GM12878 (cell line): ENCODE results near the gene SCRN1. TPM values are rescaled to one million over a fixed set of nuclear protein-coding genes. Genes with fewer than 3 reads are reported as not detected.

ENCODE experiments used
- ASH2L ChIP-seq: fragments of 300-600, 200-600 bp; sonication (generic); IDR thresholded peaks from 2 replicates; pipeline ENCODE4 v1.6.1; 2017; ENCODE audit warnings: low read depth, mild to moderate bottlenecking, borderline replicate concordance
- EP300 ChIP-seq, 2 experiments: fragments of 150-350 bp in 1 of 2; IDR thresholded peaks; 2 replicates each; pipeline ENCODE4 v1.6.1; 2011 to 2012; ENCODE audit warnings: low read depth in 2 of 2, low read length in 2 of 2, borderline replicate concordance in 1 of 2, improper control_type of control experiment in 1 of 2, inconsistent platforms in 1 of 2; ENCODE audit not compliant: control insufficient read depth in 1 of 2
- EZH2 ChIP-seq: IDR thresholded peaks from 2 replicates; pipeline ENCODE4 v1.6.1; 2012; ENCODE audit warnings: low read depth, mild to moderate bottlenecking, control low read depth, inconsistent platforms, low read length, borderline replicate concordance; ENCODE audit not compliant: control insufficient read depth
- FOS ChIP-seq: IDR thresholded peaks from 3 replicates; pipeline ENCODE4 v1.6.1; 2011; ENCODE audit warnings: borderline replicate concordance; ENCODE audit not compliant: insufficient read length; ENCODE audit errors: extremely low read depth
- IKZF1 ChIP-seq: fragments of 450-650 bp; conservative IDR thresholded peaks from 2 replicates; pipeline ENCODE4 v1.6.1; 2017; ENCODE audit warnings: antibody characterized with exemption, mild to moderate bottlenecking
- LARP7 ChIP-seq: fragments of 450-650 bp; IDR thresholded peaks from 2 replicates; pipeline ENCODE4 v1.6.1; 2017; ENCODE audit warnings: mild to moderate bottlenecking
- MEF2A ChIP-seq: IDR thresholded peaks from 2 replicates; pipeline ENCODE4 v1.6.1; 2011; ENCODE audit warnings: low read depth, mild to moderate bottlenecking, low read length, moderate library complexity; ENCODE audit not compliant: insufficient read depth
- MYC ChIP-seq: IDR thresholded peaks from 2 replicates; pipeline ENCODE4 v1.6.1; 2011; ENCODE audit warnings: mild to moderate bottlenecking, low read length, moderate library complexity, inconsistent platforms; ENCODE audit not compliant: insufficient read depth, insufficient replicate concordance, insufficient read length, severe bottlenecking
- NFXL1 ChIP-seq: fragments of 450-650 bp; IDR thresholded peaks from 2 replicates; pipeline ENCODE4 v1.6.1; 2017; ENCODE audit warnings: antibody characterized with exemption, mild to moderate bottlenecking, borderline replicate concordance
- NFYA ChIP-seq: IDR thresholded peaks from 2 replicates; pipeline ENCODE4 v1.6.1; 2011; ENCODE audit warnings: low read depth, mild to moderate bottlenecking, low read length, improper control_type of control experiment, borderline replicate concordance
- NR2F1 ChIP-seq: fragments of 450-650 bp; conservative IDR thresholded peaks from 2 replicates; pipeline ENCODE4 v1.6.1; 2017; ENCODE audit warnings: mild to moderate bottlenecking
- PAX5 ChIP-seq: IDR thresholded peaks from 2 replicates; pipeline ENCODE4 v1.6.1; 2011; ENCODE audit warnings: low read depth, low read length, borderline replicate concordance
- PAX8 ChIP-seq: fragments of 450-650 bp; IDR thresholded peaks from 2 replicates; pipeline ENCODE4 v1.6.1; 2017; ENCODE audit warnings: mild to moderate bottlenecking, moderate library complexity
- PML ChIP-seq: IDR thresholded peaks from 2 replicates; pipeline ENCODE4 v1.6.1; 2012; ENCODE audit warnings: low read length, inconsistent platforms
- RAD51 ChIP-seq: fragments of 450-650 bp; IDR thresholded peaks from 2 replicates; pipeline ENCODE4 v1.6.1; 2016; ENCODE audit warnings: moderate library complexity, mild to moderate bottlenecking, inconsistent platforms
- ZBED1 ChIP-seq: IDR thresholded peaks from 2 replicates; pipeline ENCODE4 v1.6.1; 2016; ENCODE audit warnings: borderline replicate concordance
- ZNF24 ChIP-seq: fragments of 450-650 bp; IDR thresholded peaks from 2 replicates; pipeline ENCODE4 v1.6.1; 2017; ENCODE audit warnings: antibody characterized with exemption, mild to moderate bottlenecking
- ZSCAN29 ChIP-seq: fragments of 450-650 bp; IDR thresholded peaks from 2 replicates; pipeline ENCODE4 v1.6.1; 2017; ENCODE audit warnings: mild to moderate bottlenecking, moderate library complexity
- polyA plus RNA-seq, 11 experiments: library from polyadenylated mRNA; depleted of rRNA in 4 of 11; unstranded in 6 of 11; stranded (reverse) in 5 of 11; fragments of >200 nt; fragmentation: Nextera tagmentation in 4 of 11; fragmentation: Illumina TruSeq in 1 of 11; extraction: Ambion mirVana in 4 of 11; extraction: Trizol in 1 of 11; gene quantifications; 1 replicate in 1 of 11; 2 replicates in 10 of 11; pipeline versions ENCODE4 v1.2.1 to v1.2.3, GENCODE V29; 2011 to 2016; ENCODE audit warnings: inconsistent platforms in 2 of 11, missing spikeins in 2 of 11, low read depth in 1 of 11
- total RNA-seq, 4 experiments: library from RNA; depleted of rRNA in 3 of 4; stranded (reverse); fragments of >200 nt in 3 of 4; fragmentation: Illumina TruSeq in 1 of 4; extraction: Trizol in 1 of 4; gene quantifications; 2 replicates each; pipeline versions ENCODE4 v1.2.1 to v1.2.3, GENCODE V29; 2013 to 2021
- TF ChIP-seq, protein P1 (sequence below): fragments of 150-350 bp; IDR thresholded peaks from 2 replicates; pipeline ENCODE4 v1.6.1; 2016; ENCODE audit warnings: low read depth, low read length
- TF ChIP-seq, protein P2 (sequence below): IDR thresholded peaks from 2 replicates; pipeline ENCODE4 v1.6.1; 2011; ENCODE audit warnings: borderline replicate concordance, low read depth, mild to moderate bottlenecking, moderate library complexity, low read length; ENCODE audit not compliant: insufficient read depth, poor library complexity, severe bottlenecking
- TF ChIP-seq, protein P3 (sequence below): fragments of 450-650 bp; IDR thresholded peaks from 2 replicates; pipeline ENCODE4 v1.6.1; 2017; ENCODE audit warnings: mild to moderate bottlenecking, moderate library complexity

Gene SCRN1
- total and polyA plus RNA-seq, 10 of the 15 experiments (the other 5 are each of a cell fraction or from before 2014, with no cell fraction given): 11.1 to 67.6 (median 41.7) TPM

DNA sequence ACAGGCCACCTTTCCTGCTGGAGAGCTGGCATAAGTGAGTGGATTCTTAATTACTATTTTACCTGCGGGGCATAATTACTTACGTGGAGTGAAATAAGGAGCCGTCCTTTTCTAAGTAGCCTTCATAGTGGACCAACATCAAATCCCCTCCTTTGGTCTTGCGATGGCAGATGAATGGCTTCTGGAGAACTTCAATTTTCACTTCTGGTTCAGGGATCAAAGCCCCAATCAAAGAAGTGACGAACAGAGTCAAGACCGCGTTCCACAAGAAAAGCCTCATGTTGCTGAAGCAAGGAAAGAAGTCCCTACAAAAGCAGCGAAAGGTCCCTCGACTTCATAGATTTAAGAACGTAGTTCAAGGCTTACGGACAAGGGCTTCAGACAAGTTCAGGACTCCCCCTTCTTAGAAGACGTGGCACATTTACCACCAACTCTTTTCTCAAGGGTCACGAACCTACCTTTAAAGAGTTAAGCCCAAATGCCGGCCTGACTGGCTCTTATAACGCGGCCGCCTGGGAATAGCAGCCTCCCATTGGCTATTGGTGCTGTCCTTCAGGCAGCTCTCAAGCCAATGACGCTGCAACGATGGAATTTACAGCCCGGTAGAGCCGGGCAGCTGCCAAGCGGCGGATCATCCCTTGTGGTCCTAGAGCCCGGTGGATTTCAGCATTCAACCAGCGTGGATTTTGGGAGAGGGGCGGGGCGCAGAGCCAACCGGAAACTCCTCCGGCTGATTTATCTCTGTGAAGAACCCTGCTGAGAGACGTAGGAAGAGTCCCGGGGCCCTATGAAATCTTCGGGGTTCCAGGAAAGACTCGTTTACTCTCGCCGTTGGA is 36.8 kb upstream of the SCRN1 start, which contains the start of gene FKBP14 (continued):
- TF ChIP-seq PML: no peak
- no peak for TF ChIP-seq PAX8
- peak; percentile 91 for TF ChIP-seq NR2F1
- peak; percentile 67; the same call in 1 of the 2 replicates for TF ChIP-seq NFYA
- 0 out of 2 replicates have a peak, but pooled peaks have one; percentile 36 for TF ChIP-seq LARP7
- peak; percentile 38; the same call in 1 of the 2 replicates for TF ChIP-seq MEF2A
- TF ChIP-seq, protein P1, sequence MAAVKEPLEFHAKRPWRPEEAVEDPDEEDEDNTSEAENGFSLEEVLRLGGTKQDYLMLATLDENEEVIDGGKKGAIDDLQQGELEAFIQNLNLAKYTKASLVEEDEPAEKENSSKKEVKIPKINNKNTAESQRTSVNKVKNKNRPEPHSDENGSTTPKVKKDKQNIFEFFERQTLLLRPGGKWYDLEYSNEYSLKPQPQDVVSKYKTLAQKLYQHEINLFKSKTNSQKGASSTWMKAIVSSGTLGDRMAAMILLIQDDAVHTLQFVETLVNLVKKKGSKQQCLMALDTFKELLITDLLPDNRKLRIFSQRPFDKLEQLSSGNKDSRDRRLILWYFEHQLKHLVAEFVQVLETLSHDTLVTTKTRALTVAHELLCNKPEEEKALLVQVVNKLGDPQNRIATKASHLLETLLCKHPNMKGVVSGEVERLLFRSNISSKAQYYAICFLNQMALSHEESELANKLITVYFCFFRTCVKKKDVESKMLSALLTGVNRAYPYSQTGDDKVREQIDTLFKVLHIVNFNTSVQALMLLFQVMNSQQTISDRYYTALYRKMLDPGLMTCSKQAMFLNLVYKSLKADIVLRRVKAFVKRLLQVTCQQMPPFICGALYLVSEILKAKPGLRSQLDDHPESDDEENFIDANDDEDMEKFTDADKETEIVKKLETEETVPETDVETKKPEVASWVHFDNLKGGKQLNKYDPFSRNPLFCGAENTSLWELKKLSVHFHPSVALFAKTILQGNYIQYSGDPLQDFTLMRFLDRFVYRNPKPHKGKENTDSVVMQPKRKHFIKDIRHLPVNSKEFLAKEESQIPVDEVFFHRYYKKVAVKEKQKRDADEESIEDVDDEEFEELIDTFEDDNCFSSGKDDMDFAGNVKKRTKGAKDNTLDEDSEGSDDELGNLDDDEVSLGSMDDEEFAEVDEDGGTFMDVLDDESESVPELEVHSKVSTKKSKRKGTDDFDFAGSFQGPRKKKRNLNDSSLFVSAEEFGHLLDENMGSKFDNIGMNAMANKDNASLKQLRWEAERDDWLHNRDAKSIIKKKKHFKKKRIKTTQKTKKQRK: peak; percentile 31; the same call in 1 of the 2 replicates
- TF ChIP-seq NFXL1: no peak
- TF ChIP-seq ZSCAN29: no peak
- no peak for TF ChIP-seq ZBED1
- TF ChIP-seq EZH2: no peak
- TF ChIP-seq MYC: no peak
- TF ChIP-seq IKZF1: peak; percentile 90
- TF ChIP-seq, protein P2, sequence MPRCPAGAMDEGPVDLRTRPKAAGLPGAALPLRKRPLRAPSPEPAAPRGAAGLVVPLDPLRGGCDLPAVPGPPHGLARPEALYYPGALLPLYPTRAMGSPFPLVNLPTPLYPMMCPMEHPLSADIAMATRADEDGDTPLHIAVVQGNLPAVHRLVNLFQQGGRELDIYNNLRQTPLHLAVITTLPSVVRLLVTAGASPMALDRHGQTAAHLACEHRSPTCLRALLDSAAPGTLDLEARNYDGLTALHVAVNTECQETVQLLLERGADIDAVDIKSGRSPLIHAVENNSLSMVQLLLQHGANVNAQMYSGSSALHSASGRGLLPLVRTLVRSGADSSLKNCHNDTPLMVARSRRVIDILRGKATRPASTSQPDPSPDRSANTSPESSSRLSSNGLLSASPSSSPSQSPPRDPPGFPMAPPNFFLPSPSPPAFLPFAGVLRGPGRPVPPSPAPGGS: no peak
- TF ChIP-seq PAX5: no peak
- TF ChIP-seq ASH2L: no peak
- TF ChIP-seq, protein P3, sequence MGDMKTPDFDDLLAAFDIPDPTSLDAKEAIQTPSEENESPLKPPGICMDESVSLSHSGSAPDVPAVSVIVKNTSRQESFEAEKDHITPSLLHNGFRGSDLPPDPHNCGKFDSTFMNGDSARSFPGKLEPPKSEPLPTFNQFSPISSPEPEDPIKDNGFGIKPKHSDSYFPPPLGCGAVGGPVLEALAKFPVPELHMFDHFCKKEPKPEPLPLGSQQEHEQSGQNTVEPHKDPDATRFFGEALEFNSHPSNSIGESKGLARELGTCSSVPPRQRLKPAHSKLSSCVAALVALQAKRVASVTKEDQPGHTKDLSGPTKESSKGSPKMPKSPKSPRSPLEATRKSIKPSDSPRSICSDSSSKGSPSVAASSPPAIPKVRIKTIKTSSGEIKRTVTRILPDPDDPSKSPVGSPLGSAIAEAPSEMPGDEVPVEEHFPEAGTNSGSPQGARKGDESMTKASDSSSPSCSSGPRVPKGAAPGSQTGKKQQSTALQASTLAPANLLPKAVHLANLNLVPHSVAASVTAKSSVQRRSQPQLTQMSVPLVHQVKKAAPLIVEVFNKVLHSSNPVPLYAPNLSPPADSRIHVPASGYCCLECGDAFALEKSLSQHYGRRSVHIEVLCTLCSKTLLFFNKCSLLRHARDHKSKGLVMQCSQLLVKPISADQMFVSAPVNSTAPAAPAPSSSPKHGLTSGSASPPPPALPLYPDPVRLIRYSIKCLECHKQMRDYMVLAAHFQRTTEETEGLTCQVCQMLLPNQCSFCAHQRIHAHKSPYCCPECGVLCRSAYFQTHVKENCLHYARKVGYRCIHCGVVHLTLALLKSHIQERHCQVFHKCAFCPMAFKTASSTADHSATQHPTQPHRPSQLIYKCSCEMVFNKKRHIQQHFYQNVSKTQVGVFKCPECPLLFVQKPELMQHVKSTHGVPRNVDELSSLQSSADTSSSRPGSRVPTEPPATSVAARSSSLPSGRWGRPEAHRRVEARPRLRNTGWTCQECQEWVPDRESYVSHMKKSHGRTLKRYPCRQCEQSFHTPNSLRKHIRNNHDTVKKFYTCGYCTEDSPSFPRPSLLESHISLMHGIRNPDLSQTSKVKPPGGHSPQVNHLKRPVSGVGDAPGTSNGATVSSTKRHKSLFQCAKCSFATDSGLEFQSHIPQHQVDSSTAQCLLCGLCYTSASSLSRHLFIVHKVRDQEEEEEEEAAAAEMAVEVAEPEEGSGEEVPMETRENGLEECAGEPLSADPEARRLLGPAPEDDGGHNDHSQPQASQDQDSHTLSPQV: no peak
- no peak for TF ChIP-seq RAD51
- peak; percentile 72 for TF ChIP-seq FOS
- TF ChIP-seq EP300 (IDR thresholded peaks at IDR 0.05; ENCODE audit: borderline replicate concordance in 1 of 2, control insufficient read depth in 1 of 2, low read depth in 2 of 2, low read length in 2 of 2): 0 out of 4 replicates have a peak, but pooled peaks of 1 of the 2 experiments have one; percentile 35
- no peak for TF ChIP-seq ZNF24
